AG04450 (cell line): ENCODE data around the gene MEGF8. TPM values are rescaled to one million over a fixed set of nuclear protein-coding genes. Genes with fewer than 3 reads are reported as not detected.
A peak's percentile ranks its signal among the peaks of the same experiment; 100 is the strongest.

Experiments
- CTCF ChIA-PET: fragments of 300-600, 350-600 bp; formaldehyde crosslinking; extraction: SDS; loops from one replicate; lab custom pipeline; 2022; ENCODE audit warnings: antibody characterized with exemption, inconsistent platforms; lab: Charles Lee
- POLR2A ChIA-PET: fragments of 350-600 bp; formaldehyde crosslinking; extraction: SDS; loops from one replicate; lab custom pipeline; 2021; ENCODE audit warnings: antibody characterized with exemption, inconsistent platforms; lab: Yijun Ruan, JAX
- DNase-seq: peaks from one replicate; pipeline ENCODE4 v3.0.0-alpha.2; 2011; ENCODE audit warnings: low read depth, low spot score
- H3K27ac ChIP-seq: one replicate; pipeline ENCODE4 v1.5.1; 2012; ENCODE audit warnings: low read depth, low read length, control low read depth
- H3K27me3 ChIP-seq: one replicate; pipeline ENCODE4 v1.6.0; 2012; ENCODE audit warnings: low read length; ENCODE audit not compliant: control insufficient read depth, insufficient read depth
- H3K4me3 ChIP-seq: 2 replicates; pipeline ENCODE4 v1.5.1; 2011; ENCODE audit warnings: mild to moderate bottlenecking, low read depth, low read length, control low read depth
- H3K9me3 ChIP-seq: 2 replicates; pipeline ENCODE4 v1.5.1; 2012; ENCODE audit warnings: low read length; ENCODE audit not compliant: control insufficient read depth, insufficient read depth
- polyA plus RNA-seq: library from polyadenylated mRNA; depleted of rRNA; stranded (reverse); fragments of >200 nt; gene quantifications from 2 replicates; pipeline ENCODE4 v1.2.3, GENCODE V29; 2011
- TF ChIP-seq, protein P1 (sequence below): IDR thresholded peaks from 2 replicates; pipeline ENCODE4 v1.5.1; 2011; ENCODE audit warnings: low read depth, low read length, control low read depth, inconsistent platforms

The MEGF8 gene
- polyA plus RNA-seq, 1 experiment, result 10.6 TPM

GRCh38 chr19:42397263-42398166, 72.1 kb downstream of the MEGF8 start:
- peaks cover 6% of the 10 kb centered on the region for H3K27me3 ChIP-seq
- no peaks in the 10 kb centered on the region for H3K9me3 ChIP-seq
- ChIA-PET CTCF (interaction anchor here (0.7 to 1.3 kb wide), 2 partner anchors 38 to 41 kb away, joined by 3 to 5 read pairs; no protein-coding TSS in a partner anchor), POLR2A (interaction anchor here (1.2 to 1.3 kb wide), 2 partner anchors 26 to 142 kb away, joined by 3 to 4 read pairs; no protein-coding TSS in a partner anchor)
- no peak for DNase-seq
- TF ChIP-seq, protein P1, sequence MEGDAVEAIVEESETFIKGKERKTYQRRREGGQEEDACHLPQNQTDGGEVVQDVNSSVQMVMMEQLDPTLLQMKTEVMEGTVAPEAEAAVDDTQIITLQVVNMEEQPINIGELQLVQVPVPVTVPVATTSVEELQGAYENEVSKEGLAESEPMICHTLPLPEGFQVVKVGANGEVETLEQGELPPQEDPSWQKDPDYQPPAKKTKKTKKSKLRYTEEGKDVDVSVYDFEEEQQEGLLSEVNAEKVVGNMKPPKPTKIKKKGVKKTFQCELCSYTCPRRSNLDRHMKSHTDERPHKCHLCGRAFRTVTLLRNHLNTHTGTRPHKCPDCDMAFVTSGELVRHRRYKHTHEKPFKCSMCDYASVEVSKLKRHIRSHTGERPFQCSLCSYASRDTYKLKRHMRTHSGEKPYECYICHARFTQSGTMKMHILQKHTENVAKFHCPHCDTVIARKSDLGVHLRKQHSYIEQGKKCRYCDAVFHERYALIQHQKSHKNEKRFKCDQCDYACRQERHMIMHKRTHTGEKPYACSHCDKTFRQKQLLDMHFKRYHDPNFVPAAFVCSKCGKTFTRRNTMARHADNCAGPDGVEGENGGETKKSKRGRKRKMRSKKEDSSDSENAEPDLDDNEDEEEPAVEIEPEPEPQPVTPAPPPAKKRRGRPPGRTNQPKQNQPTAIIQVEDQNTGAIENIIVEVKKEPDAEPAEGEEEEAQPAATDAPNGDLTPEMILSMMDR, result no peak; the same call in 1 of the 2 replicates
- H3K4me3 ChIP-seq, result peak overlapping the region; percentile 81
- H3K27ac ChIP-seq, result peak overlapping the region; percentile 78

DNA sequence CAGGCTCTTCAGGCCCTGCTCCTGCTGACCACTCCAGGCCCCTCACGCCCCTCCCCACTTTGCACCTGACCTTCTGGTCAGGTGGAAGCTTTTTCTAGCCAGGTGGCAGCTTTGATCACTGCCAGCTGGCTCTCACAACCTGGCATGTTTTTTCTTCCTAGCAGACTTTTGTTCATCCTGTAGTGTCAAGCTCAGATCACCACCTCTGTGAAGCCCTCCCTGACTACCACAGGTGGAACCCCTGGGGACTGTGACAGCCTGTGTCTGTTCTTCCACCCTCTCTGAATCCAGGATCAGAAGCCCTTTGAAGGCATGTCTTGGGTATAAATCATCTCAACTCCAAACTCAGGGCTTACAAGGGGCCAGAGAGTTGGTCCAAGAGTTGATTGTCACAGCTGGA, 75.0 kb downstream of the MEGF8 start:
- TF ChIP-seq, protein P1, result no peak
- Histone ChIP-seq H3K27me3 (no peaks in the 10 kb centered on the region), H3K27ac (no peak overlapping the region), H3K4me3 (no peak overlapping the region), H3K9me3 (no peaks in the 10 kb centered on the region)
- ChIA-PET POLR2A (interaction anchor here (0.6 kb wide), 1 partner anchor 224 kb away, joined by 7 read pairs; no protein-coding TSS in a partner anchor), CTCF (interaction anchor here (0.8 to 2.6 kb wide), 12 partner anchors 11 to 268 kb away, joined by 3 to 12 read pairs (median 4); partner anchors contain the start of gene POU2F2)
- DNase-seq, result no peak

DNA sequence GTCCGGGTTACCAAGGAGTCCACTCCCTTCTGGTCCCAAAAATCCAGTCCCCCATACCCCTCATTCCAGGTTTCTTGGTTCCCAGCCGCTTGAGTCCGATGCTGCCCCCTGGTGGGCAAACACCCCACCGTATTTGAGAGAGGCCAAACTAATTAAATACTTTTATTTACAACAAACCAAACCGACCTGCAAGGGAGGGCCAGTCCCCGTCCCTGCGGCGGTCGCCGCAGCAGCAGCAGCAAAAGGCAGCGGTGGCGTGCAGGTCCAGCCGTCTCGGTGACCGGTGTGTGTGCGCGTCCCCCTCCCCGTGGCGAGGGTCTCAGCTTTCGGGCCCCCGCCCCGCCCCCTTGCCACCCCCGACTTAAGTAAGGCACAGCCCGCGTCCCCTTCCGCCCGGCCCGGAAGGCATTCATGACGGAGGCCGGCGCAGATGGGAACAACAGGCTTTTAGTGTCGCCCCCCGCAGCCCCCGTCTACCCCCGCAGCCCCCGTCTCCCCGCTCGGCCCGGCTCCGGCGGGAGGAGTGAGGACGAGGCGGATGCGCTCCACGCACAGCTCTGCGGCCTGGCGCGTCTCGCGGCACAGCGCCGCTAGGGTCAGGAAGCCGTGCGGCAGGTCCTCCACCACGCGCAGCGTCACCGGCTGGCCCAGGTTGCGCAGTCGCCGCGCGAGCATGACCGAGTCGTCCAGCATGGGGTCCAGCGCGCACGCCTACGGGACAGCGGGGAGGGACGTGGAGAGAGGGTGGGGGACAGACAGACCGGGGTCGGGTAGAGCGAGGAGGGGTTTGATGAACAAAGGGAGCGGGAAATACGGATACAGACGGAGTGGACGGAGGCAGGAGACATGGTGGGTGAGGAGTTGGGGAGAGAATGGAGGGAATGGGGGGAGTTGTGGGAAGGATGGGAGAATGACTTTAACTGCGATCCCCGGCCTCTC, 76.2 kb downstream of the MEGF8 start:
- DNase-seq, result peak; percentile 51
- ChIA-PET CTCF (interaction anchor here (0.6 to 2.6 kb wide), 12 partner anchors 10 to 269 kb away, joined by 3 to 12 read pairs (median 3); partner anchors contain the start of gene POU2F2), POLR2A (interaction anchor here (0.8 kb wide), 1 partner anchor 22 kb away, joined by 4 read pairs; no protein-coding TSS in a partner anchor)
- Histone ChIP-seq H3K27me3 (no peaks in the 10 kb centered on the region), H3K9me3 (no peaks in the 10 kb centered on the region), H3K27ac (no peak overlapping the region), H3K4me3 (peak overlapping the region; percentile 66)
- TF ChIP-seq, protein P1, result peak; percentile 85

- Histone ChIP-seq H3K27ac (peak overlapping the region; percentile 11), H3K4me3 (peak overlapping the region; percentile 66; the same call in 1 of the 2 replicates), H3K9me3 (no peaks in the 10 kb centered on the region), H3K27me3 (no peaks in the 10 kb centered on the region)
- ChIA-PET CTCF (interaction anchor here (1.0 to 1.2 kb wide), 2 partner anchors 38 to 39 kb away, joined by 3 read pairs; no protein-coding TSS in a partner anchor), POLR2A (no interaction called here)
- no peak for DNase-seq
- TF ChIP-seq, protein P1, result no peak
These were observed 77.1 kb downstream of the MEGF8 start for GRCh38 chr19:42402376-42403116.
